ENCODE data around the gene PWWP2B.

The PWWP2B gene

DNA sequence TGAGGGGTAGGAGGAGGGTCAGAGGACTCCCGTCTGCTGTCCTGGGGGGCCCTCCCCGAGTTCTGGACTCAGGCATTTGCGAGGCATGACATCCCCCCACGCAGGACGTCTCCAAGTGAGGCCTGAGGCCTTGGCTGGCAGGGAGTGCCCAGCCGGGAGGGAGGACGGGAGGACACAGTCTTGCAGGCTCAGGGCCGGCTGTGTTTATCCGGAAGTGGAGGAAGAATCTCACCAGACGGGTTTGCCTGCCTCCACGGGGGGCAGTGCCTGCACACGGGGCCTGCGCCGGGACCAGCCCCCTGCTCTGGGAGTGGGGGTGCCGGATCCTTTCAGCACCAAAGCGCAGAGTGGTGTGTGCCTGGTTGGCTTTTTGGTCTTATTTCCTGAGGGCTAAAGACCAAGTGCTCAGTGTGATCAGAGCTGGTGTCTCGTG lies 10.9 kb downstream of the PWWP2B start:
- no peak for DNase-seq (ENCODE audit: low spot score)

DNA sequence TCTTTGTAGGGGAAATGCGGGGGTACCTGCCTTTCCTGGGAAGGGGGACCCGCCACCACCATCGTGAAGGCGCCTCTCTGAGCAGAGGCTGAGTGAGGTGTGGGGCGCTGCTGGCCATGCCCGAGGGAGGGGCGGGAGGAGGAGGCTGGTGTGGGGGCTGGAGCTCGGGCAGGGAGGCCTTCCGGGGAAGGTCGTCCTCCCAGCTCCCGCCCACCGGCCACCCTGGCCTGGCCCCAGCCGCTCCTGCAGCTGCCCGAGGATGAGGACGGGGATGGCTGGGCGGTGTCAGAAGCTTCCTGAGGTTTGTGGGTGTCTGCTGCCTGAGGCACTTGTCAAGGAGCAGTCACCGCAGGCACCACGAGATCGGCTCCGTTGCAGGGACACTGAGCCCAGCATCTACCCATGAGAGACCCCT lies 11.4 kb downstream of the PWWP2B start:
- no peak for DNase-seq (ENCODE audit: low spot score)

DNA sequence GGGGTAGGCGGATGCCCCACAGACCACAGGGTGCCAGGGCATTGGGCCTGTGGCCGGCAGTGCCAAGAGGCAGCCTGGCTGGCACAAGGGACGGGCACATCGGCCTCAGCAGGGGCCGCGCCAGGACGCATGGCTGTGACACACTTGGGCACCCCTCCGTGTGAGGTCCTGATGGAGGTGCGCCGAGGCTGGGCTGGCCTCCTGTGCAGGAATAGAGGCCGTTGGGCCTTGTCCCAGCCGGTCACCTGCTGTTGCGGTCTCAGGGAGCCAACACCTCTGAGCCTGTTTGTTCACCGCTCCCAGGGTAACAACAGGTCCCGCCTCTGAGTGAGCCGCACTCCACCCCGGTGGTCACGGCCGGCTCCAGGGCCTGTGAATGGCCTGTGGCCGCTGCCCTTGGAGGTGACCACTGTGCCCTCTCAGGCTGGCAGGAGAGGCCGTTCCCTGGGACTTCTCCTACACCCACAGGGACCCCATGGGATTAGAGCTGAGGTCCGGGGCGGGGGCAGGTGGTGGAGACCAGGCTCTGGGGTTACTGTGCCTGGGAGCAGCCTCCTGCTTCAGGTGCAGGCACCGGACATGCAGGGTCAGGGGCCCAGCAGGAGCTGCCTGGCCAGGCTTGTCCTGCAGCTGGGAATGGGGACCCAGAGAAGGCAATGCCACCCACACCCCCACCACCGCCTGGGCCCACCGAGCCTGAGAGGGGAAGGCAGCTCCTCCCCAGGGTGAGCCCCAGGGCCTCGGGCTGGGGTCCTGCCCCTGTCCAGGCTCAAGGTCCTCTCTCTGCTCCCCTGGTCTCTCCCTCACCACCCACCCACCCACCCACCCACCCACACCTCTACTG lies 12.0 kb downstream of the PWWP2B start:
- no peak for DNase-seq (ENCODE audit: low spot score)

DNA sequence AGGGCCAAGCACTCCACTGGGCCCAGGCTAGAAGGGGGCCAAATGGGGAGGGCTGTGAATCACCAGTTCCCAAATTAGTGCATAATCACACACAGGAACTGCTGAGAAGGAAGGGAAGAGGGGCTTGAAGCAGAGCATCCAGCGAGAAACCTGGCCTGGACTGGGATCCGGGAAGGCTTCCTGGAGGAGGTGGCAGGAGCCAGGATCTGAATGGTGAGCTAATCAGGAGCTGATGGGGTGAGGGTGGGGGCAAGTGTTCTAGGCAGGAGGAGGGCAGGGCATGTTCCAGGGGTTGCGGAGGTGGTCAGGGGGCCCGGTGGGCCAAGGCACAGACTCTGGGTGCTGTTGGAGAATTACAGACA lies 12.6 kb downstream of the PWWP2B start:
- no peak for DNase-seq (ENCODE audit: low spot score)

DNA sequence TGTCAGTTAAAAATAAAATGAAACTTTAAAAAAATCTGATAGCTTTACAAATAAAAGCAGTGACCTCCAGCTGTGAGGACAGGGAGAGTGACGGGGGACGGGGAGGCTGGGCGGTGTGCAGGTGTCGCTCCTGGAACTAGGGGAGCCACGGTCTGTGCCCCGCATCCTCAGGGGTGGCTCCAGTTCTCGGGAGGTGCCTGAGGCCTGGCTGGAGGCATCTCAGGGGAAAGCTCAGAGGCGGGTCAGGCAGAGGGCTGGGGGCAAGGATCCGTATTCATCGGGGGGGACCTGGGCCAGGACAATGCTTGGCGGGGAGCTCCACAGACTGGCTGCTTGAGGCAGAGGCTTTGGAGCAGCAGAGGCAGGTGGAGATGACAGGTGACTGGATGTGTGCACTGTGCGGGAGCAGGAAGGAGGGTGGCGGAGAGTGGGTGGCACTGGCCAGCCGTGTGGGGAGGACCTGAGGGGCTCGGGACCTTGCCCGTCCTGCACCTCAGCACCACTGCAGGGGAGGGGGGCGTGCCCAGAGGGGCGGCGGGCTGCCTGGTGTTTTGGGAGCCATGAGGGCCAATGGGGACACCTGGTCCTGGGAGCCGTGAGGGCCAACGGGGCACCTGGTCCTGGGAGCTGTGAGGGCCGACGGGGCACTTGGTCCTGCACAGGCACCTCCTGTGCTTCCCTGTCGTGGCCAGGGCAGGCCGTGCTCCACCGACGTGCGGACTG lies 13.2 kb downstream of the PWWP2B start:
- no peak for DNase-seq (ENCODE audit: low spot score)

DNA sequence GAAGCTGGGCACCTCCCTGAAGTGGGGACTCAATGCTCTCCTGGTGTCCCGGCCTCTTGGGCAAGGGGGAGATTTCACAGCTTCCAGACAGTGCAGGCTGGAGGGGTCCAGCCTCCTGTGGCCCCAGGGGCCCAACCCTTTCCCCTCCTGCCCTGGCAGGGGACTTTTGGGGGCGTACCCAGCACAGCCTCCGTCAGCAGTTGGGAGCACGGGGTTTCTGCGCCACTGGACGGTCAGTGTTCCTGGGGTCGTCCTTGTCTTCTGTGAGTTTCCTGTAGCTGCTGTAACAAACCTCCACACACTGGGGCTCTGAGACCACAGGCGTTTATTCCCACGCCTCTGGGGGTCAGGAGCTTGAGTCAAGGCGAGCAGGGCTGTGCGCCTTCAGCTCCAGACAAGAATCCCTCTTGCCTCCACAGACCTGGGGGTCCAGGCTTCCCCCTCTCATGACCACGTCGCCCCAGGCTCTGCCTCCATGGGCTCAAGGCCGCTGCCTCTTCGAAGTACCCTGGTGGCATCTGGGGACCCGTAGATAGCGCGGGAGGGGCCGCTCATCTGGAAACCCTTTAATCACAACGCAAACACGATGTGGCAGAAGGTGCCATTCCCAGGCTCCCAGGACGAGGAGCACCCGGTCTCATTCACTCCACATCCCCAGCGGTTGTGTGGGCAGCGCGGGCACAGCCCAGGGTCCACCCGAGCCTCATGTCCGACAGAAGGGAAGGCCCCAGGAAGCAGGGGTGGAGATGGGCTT lies 14.0 kb downstream of the PWWP2B start:
- DNase-seq (ENCODE audit: low spot score), result no peak

DNA sequence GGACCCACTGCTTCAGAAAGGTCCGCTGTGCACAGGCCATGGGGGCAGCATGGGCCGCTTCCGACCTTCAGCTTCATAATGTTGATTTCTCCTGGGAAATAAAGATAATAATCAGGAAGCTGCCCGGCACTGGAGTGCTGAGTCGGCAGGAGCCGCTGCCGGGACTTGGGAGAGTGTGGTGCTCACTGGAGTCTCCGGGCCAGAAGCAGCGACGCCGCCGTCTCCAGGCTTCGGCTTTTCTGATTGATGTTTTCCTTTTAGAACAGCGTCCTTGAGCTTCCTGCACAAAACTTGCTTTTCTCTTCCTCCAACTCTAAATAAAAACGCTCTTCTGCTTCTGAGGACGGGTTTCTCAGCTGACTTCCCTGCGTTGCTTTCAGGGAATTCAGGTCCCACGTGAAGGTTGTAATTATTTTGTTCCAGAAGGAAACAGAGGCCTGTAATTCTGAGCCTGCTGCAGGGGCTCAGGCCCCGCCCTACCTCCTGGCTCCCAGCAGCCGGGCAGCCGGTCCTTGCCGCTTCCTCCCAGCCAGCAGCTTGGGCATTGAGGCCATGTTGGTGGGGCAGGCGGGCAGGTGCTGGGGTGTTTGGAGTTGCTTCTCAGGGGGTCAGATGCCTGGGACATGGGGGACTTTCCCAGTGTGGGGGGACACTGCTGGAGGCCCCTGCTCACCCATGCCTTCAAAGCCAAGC lies 14.7 kb downstream of the PWWP2B start:
- no peak for DNase-seq (ENCODE audit: low spot score)

DNA sequence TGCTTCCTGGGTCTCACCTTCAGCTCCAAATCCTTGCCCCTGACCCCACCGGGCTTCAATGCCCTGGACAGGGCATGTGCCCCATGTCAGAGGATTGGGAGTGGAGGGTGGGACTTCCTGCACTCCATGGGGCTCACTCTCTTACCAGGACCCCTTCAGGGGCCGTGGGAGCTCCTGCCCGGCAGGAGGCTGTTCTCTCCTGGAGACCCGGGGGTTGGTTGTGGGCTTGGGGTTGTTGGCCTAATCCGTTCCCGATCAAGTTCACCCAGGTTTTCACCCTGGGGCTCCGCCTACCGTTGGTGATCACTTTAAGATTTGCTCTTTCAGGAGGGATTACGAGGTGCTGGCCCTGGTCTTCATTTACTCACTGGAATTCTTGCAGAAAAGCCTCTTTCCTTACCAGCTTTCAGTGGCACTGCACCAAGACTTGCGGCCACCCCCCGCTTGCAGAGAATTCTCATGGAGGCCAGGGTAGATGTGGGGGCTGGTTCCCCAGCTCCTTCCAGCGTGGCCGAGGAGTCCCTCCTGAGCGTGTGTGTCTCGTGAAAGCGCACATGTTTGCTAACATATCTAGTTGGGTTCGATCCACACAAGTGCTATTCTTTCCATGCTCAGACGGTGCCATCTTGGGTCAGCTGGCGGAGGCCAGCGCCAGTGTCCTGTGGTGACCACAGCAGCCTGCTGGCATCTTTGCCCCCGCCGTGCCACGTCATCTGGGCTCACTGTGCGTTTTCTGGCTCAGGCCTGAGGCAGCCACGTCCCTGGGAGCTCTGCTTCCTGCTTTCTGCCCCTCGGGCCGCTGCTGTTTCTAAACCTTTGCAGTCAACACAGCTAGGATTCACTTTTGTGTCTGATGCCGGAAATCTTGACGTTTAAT lies 15.6 kb downstream of the PWWP2B start:
- no peak for DNase-seq (ENCODE audit: low spot score)

DNA sequence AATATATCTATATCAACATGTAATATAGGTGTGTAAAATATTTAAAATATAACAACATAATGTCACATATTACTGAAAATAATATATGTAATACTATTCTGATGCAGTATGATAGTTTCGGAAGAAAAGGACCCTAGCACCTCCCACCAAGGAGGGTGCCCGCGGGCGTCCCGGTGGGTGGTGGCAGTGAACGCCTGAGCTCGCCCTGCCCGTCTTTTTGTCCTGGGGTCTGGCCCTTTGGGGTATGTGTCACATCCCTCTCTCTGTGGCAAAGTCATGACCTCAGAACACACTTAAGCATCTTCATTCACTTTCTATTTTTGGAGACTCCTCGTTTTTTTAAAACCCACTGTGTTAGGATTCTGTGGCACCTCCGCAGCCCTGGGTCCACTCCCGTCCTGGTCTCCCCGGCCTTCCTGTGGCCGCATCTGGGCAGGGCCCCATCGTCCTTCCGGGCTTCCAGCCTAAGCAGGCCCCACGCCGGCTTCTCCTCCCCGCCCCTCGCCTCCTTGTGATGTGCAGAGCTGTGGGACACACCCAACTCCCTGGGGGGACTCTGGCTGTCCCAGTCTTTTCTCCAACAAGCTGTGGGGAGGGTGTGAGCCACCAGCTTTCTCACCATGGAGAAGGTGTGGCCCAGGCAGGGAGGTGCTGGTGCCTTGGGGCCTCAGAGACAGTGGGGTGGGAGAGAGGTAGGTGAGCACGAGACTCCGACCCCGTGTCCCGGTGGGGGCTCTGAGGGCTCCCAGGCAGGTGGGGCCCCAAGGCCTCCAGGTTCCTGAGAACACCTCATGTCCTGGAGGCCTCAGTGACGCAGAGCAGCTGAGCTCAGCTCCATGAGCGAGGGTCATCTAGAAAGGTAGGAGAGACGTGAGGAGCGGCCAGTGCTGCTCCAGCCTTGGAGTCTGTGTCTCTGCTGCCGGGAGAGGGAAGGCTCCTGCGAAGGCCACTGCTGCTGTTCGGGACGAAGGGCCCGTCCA lies 16.5 kb downstream of the PWWP2B start:
- DNase-seq (ENCODE audit: low spot score), result no peak

DNA sequence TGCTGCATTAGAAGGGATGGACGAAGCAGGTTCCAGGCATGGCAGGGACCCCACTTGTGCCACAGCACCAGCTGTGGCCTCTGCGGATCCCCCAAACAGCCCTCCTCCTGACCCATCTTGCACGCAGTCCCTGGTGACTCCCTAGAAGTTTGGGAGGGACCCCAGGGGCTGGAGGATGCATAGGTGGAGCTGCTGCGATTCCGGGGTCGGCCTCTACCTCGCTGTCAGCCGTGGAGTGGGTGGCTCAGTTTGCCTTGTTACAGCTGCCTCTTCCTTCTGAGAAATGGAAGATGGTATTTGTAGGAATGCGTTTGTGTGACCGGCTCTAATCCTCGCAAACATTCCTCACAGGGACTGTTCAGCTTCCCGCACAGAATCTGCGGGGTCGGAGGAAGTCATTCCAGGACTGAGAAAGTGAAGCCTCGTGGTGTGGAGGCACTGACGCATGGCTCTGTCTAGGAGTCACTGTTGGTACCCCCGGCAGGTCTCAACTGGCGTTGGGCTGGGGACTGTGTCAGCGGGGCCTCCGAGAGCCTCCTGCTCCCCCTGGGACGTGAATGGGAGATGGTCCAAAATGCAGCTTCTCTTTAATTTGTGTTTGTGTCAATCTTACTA lies 17.5 kb downstream of the PWWP2B start:
- DNase-seq (ENCODE audit: low spot score), result no peak

DNA sequence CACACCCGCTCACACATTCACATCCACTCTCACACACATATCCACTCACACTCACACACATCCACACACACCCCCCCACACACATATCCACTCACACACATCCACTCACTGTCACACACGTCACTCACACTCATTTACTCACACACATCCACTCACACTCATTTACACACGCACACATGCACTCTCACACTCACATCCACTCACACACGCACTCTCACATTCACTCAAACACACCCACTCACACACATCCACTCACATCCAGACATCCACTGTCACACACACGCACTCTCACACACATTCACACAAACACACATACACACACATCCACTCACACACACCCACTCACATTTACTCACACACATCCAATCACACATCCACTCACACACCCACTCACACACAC lies 18.3 kb downstream of the PWWP2B start:
- no peak for DNase-seq (ENCODE audit: low spot score)

DNA sequence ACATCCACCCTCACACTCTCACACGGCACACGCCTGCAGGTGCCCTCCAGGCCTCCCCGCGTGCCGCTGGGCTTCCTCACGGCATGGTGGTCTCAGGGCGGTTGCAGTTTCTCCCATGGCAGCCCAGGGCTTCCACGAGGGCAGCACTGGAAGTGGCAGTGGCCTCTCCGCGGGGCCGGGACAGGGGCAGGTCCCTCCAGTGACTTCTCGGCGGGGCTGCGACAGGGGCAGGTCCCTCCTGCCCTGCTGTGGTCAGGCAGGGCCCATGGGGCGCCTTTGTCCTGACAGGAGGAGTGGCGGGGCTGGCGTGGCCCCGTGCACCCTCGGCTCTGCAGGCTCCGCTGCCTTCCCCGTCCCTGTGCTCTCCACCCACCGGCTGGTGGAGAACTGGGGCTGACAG lies 19.0 kb downstream of the PWWP2B start:
- DNase-seq (ENCODE audit: low spot score), result no peak

DNA sequence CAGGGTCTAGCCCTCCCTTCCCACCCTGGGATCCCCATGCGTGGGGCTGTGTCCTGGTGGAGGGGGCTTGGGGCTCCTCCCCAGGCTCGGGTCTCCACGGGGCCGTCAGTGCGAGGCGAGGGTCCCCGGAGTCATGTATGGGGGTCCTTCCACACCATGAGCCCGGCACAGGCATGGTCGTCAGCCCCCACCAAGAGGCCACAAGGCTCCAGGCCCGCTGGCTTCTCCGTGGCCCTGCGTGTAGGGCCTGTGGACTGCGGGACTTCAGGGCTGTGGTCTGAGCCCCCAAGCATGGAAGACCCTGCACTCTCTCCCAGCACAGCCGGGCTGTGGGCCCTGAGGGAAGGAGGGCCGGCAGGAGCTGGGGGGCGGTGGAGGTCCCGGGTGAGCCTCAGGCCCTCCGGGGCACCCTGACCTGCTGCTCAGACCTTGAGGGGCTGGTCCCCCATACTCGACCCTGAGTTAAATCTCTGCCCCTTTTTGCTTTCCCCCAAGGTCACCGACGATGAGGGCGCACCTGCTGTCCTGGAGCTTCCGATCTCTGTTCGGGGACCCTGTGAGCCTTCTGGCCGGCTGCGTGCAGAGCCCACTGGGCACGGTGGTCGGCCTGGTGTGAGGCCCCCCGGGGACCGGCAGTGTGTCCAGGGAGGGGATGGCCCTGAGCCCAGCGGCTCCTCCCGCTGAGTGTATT lies 19.7 kb downstream of the PWWP2B start:
- DNase-seq (ENCODE audit: low spot score), result no peak

DNA sequence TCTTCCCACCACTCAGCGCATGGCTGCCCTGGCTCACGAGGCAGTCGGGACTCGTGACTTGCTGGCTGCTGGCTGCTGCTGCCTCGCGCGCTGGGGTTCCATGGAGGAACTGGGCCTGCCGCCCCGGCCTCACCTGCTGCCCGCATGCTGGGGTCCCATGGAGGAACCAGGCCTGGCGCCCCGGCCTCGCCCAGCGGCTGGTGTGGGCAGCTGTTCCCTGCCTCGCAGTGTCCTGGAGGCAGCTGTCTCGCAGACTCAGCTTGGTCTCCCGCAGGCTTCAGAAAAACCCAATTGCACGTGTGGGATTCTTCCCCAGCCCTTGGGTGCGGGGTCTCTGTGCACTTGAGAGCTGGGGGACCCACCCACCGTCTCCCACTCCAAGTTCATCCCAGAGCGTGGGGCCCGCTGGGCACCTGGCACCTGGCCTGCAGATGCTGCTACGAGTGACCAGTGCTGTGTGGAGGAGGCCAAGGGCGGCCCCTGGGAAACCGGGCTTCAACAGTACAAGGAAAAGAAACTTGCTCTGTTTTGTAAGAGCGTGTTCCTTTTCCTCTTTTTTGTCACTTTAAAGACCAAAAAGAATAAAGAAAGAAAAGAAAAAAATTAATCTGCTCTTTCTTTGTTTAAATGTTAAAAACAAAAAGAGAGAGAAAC lies 20.4 kb downstream of the PWWP2B start:
- DNase-seq (ENCODE audit: low spot score), result no peak

DNA sequence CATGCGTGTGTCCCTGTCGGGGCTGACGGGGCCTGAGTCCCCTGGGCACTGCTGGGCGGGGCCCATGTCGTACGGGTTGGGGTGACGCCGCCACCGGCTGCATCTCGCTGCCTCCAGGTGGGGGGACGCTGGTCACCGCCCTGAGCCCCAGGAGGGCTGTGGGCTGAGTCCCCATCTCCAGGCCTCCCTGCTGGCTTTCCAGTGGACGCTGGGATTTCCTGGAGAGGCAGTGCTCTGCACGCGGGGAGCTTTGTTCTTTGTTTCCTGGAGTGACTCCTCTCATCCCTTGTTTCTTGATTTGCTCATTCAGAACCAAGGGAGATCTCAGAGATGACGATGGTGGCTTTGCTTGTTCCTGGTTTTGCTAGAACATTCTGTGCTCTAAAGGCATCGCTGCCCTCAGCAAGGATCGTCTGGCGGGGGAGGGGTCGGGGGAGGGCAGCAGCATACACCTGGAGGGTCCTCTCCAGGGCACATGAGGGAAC lies 21.0 kb downstream of the PWWP2B start:
- no peak for DNase-seq (ENCODE audit: low spot score)

DNA sequence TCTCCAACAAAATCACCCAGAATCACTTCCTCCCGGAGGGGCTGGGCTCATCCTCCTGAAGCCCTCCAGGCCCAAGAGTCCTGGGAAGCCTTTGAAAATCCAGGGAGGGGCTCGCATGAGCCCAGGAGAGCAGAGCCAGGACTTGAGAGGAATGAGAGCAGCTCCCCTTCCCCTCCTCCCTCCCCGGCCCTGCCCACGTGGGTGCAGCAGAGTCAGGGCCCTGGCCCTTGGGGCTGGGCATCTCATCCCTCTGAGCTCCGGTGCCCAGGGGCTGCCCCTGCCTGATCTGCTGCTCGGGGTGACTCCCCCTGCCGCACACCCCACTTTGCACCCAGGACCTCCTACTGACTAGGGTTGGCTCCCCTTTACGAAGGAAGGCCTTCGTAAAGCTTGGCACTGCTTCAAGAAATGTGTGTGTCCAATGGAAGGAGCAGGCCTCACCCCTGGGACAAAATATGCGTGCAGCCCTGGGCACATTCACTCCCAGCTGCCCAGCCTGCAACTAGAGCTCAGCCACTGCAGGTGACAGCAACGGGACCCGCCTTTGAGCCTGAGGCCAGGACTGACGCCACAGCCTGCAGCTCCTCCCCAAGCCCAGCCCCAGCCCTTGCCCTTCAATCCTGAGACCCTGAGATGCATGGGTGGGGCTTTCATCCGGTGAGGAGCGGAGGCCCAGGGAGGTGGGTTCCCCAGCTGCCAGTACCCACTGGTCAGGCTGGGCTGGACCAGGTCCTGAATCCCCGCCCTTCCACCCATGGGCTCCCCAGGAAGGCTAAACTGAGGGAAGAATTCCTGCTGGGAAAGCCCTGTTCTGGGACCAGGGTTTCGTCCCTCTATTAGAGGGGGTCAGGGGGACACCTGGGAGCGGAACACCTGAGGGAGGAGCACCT lies 21.8 kb downstream of the PWWP2B start:
- DNase-seq (ENCODE audit: low spot score), result peak; percentile 70
